K562 (cell line): ENCODE measurements around the gene HHIPL1. TPM values are rescaled to one million over a fixed set of nuclear protein-coding genes. Genes with fewer than 3 reads are reported as not detected.

Experiments
- BHLHE40 ChIP-seq: IDR thresholded peaks from 2 replicates; pipeline ENCODE4 v1.6.1; 2011; ENCODE audit warnings: low read length, improper control_type of control experiment
- C11orf30 ChIP-seq: fragments of 450-650 bp; IDR thresholded peaks from 2 replicates; pipeline ENCODE4 v1.6.1; 2016; ENCODE audit warnings: low read depth, mild to moderate bottlenecking
- COPS2 ChIP-seq: fragments of 450-650 bp; conservative IDR thresholded peaks from 2 replicates; pipeline ENCODE4 v1.6.1; 2016; ENCODE audit warnings: mild to moderate bottlenecking, moderate library complexity
- CTBP1 ChIP-seq: fragments of 450-650 bp; IDR thresholded peaks from 2 replicates; pipeline ENCODE4 v1.6.1; 2016; ENCODE audit warnings: borderline replicate concordance
- CTCF ChIP-seq, 3 experiments: IDR thresholded peaks in 2 of 3; conservative IDR thresholded peaks in 1 of 3; 2 replicates each; pipeline ENCODE4 v1.5.1; 2011 to 2012; ENCODE audit warnings: low read length in 3 of 3, mild to moderate bottlenecking in 3 of 3, control low read depth in 2 of 3, improper control_type of control experiment in 1 of 3, inconsistent platforms in 1 of 3, low read depth in 1 of 3, mixed read lengths in 1 of 3, moderate library complexity in 1 of 3; ENCODE audit not compliant: insufficient read depth in 2 of 3
- ELF4 ChIP-seq: fragments of 450-650 bp; formaldehyde crosslinking; IDR thresholded peaks from 2 replicates; pipeline ENCODE4 v1.4.0; 2022; ENCODE audit warnings: missing genetic modification characterization
- HIVEP1 ChIP-seq: fragments of 250-450 bp; sonication (Bioruptor Pico); IDR thresholded peaks from 2 replicates; pipeline ENCODE4 v1.4.0; 2020; ENCODE audit warnings: mild to moderate bottlenecking
- HMGN3 ChIP-seq: IDR thresholded peaks from 2 replicates; pipeline ENCODE4 v1.6.1; 2011; ENCODE audit warnings: borderline replicate concordance, low read depth, mild to moderate bottlenecking, mixed read lengths, low read length; ENCODE audit not compliant: insufficient read length; ENCODE audit errors: extremely low read depth
- ILK ChIP-seq: fragments of 450-650 bp; IDR thresholded peaks from 2 replicates; pipeline ENCODE4 v1.6.1; 2016; ENCODE audit warnings: missing genetic modification characterization, low read depth, mild to moderate bottlenecking, missing compliant biosample characterization, moderate library complexity, borderline replicate concordance
- IRF2 ChIP-seq: sonication (generic); formaldehyde crosslinking; IDR thresholded peaks from 2 replicates; pipeline ENCODE4 v1.8.1; 2022; ENCODE audit warnings: mild to moderate bottlenecking, missing genetic modification reagents
- KHSRP ChIP-seq: fragments of 450-650 bp; IDR thresholded peaks from 2 replicates; pipeline ENCODE4 v1.6.1; 2017
- L3MBTL2 ChIP-seq: fragments of 450-650 bp; IDR thresholded peaks from 2 replicates; pipeline ENCODE4 v1.6.1; 2016; ENCODE audit warnings: mild to moderate bottlenecking, moderate library complexity
- PHB ChIP-seq: fragments of 250-450 bp; sonication (Bioruptor Pico); IDR thresholded peaks from 2 replicates; pipeline ENCODE4 v1.5.0; 2021
- RAD21 ChIP-seq, 2 experiments: fragments of 250-450 bp in 1 of 2; fragments of 450-650 bp in 1 of 2; sonication (Bioruptor Pico) in 1 of 2; formaldehyde crosslinking in 1 of 2; IDR thresholded peaks in 1 of 2; conservative IDR thresholded peaks in 1 of 2; 2 replicates each; pipeline versions ENCODE4 v1.4.0 to v1.8.0; 2020 to 2022; ENCODE audit warnings: mild to moderate bottlenecking in 2 of 2, moderate library complexity in 1 of 2
- RBM14 ChIP-seq: fragments of 200-400 bp; formaldehyde crosslinking; IDR thresholded peaks from 2 replicates; pipeline ENCODE4 v1.6.1; 2018; ENCODE audit warnings: low read depth, mild to moderate bottlenecking, low read length, moderate library complexity, borderline replicate concordance; ENCODE audit not compliant: insufficient read depth
- SREBF2 ChIP-seq: sonication (generic); formaldehyde crosslinking; IDR thresholded peaks from 2 replicates; pipeline ENCODE4 v1.4.0; 2020; ENCODE audit warnings: mild to moderate bottlenecking, missing genetic modification reagents
- TAF1 ChIP-seq: IDR thresholded peaks from 2 replicates; pipeline ENCODE4 v1.6.1; 2011; ENCODE audit warnings: mild to moderate bottlenecking, low read length, moderate library complexity; ENCODE audit not compliant: insufficient read depth, control insufficient read depth, severe bottlenecking; ENCODE audit errors: extremely low read depth
- TFAP4 ChIP-seq: sonication (generic); formaldehyde crosslinking; IDR thresholded peaks from 2 replicates; pipeline ENCODE4 v1.8.0; 2022; ENCODE audit warnings: missing genetic modification reagents, mild to moderate bottlenecking, moderate library complexity, borderline replicate concordance
- ZBTB26 ChIP-seq: fragments of 450-650 bp; formaldehyde crosslinking; IDR thresholded peaks from 2 replicates; pipeline ENCODE4 v1.4.0; 2022; ENCODE audit warnings: missing genetic modification characterization
- ZBTB9 ChIP-seq: fragments of 450-650 bp; formaldehyde crosslinking; IDR thresholded peaks from 2 replicates; pipeline ENCODE4 v1.4.0; 2020; ENCODE audit warnings: mild to moderate bottlenecking, moderate library complexity
- ZNF280A ChIP-seq: fragments of 450-650 bp; IDR thresholded peaks from 2 replicates; pipeline ENCODE4 v1.6.1; 2018; ENCODE audit warnings: mild to moderate bottlenecking, low read depth; ENCODE audit not compliant: partially characterized antibody
- polyA plus RNA-seq, 8 experiments: library from polyadenylated mRNA; depleted of rRNA in 4 of 8; stranded (reverse) in 5 of 8; unstranded in 3 of 8; fragments of >200 nt; fragmentation: Nextera tagmentation in 2 of 8; fragmentation: Illumina TruSeq in 1 of 8; extraction: Ambion mirVana in 2 of 8; extraction: Trizol in 1 of 8; gene quantifications; 2 replicates each; pipeline versions ENCODE4 v1.2.1 to v1.2.3, GENCODE V29; 2011 to 2014; ENCODE audit warnings: inconsistent platforms in 1 of 8, missing spikeins in 1 of 8
- total RNA-seq, 7 experiments: library from RNA; depleted of rRNA in 6 of 7; stranded (reverse); fragments of >200 nt in 6 of 7; fragmentation: Illumina TruSeq in 2 of 7; extraction: Trizol in 2 of 7; gene quantifications; 2 replicates each; pipeline versions ENCODE4 v1.2.1 to v1.2.3, GENCODE V29; 2011 to 2021; ENCODE audit warnings: low replicate concordance in 1 of 7

HHIPL1 gene
- total and polyA plus RNA-seq, 9 of the 15 experiments (the other 6 are each of a cell fraction or from before 2014, with no cell fraction given), result not detected

GRCh38 chr14:99628887-99629618 lies 15.9 kb upstream of the HHIPL1 start (continued):
- peak; percentile 49; the same call in 1 of the 2 replicates for TF ChIP-seq TFAP4 (CRISPR knock-in tag)
- TF ChIP-seq KHSRP, result no peak
- TF ChIP-seq SREBF2 (CRISPR knock-in tag), result no peak
- TF ChIP-seq L3MBTL2, result no peak
- no peak for TF ChIP-seq PHB
- no peak for TF ChIP-seq HIVEP1 (CRISPR knock-in tag)
- no peak for TF ChIP-seq ZNF280A
- peak; percentile 93 to 97 (median 94) for TF ChIP-seq CTCF (IDR thresholded peaks at IDR 0.05 in 2 of 3, conservative IDR thresholded peaks at IDR 0.05 in 1 of 3; ENCODE audit: insufficient read depth in 2 of 3, low read depth in 1 of 3, low read length in 3 of 3)
- peak; percentile 51; the same call in 1 of the 2 replicates for TF ChIP-seq CTBP1
- no peak for TF ChIP-seq HMGN3
- TF ChIP-seq ELF4 (CRISPR knock-in tag), result no peak
- no peak for TF ChIP-seq IRF2
- no peak for TF ChIP-seq ZBTB26
- TF ChIP-seq ILK (tag), result no peak
- peak; percentile 87 to 94 for TF ChIP-seq RAD21 (CRISPR knock-in tag; conservative IDR thresholded peaks at IDR 0.05 in 1 of 2, IDR thresholded peaks at IDR 0.05 in 1 of 2)
- no peak for TF ChIP-seq C11orf30
- TF ChIP-seq COPS2, result no peak
- TF ChIP-seq TAF1, result no peak
- no peak for TF ChIP-seq ZBTB9 (CRISPR knock-in tag)
- TF ChIP-seq RBM14, result no peak
- peak; percentile 81 for TF ChIP-seq BHLHE40
